Measurements from ENCODE around the gene PKNOX1. TPM values are rescaled to one million over a fixed set of nuclear protein-coding genes. Genes with fewer than 3 reads are reported as not detected.

The PKNOX1 gene
- total RNA-seq, 1 experiment from 2014 or later = 43.4 TPM

DNA sequence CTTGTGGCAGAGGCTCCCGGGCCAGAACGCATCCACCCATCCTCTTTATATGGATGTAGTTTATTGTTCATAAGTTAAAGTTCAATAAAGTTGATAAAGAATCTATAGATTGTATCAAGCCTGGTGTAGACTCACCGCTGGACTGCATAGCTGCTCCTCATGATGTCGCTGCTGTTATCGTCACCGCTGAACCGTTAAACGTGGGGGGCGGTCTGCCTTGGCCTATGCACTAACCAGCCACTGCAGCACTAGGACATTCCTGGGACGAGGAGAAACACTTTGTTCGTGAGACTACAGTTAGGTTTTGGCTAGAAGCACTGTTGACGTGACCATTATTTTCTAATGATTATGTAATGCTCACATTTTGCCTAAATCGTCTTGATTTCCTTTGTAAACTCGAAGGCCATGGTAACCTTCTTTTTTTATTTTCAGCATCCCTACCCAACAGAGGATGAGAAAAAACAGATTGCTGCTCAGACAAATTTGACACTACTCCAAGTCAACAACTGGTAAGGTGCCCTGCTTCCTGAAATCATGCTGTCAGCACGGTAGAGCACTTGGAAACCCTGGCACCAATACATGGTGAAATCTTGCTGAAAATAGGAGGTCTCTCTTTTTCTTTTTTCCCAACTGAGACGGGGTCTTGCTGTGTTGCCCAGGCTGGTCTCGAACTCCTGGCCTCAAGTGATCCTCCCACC lies 50.2 kb downstream of the PKNOX1 start:
- Histone ChIP-seq H3K23me2 (ENCODE audit: insufficient read length, low read depth, low read length, poor library complexity, severe bottlenecking) (no peaks in the 10 kb centered on the region), H3K9me3 (ENCODE audit: control insufficient read depth, low read depth, low read length) (no peaks in the 10 kb centered on the region), H3K18ac (ENCODE audit: insufficient read length, low read depth, low read length) (no peak overlapping the region), H3K4me1 (ENCODE audit: insufficient read depth, low read length) (no peaks in the 10 kb centered on the region; the same call in 1 of the 2 replicates), H3K14ac (ENCODE audit: insufficient read depth, low read length) (no peak overlapping the region), H2BK5ac (ENCODE audit: insufficient read length, low read length) (no peak overlapping the region), H2BK15ac (ENCODE audit: low read depth, low read length) (no peak overlapping the region), H2BK12ac (ENCODE audit: insufficient read length, low read depth, low read length) (no peak overlapping the region), H3K27me3 (ENCODE audit: insufficient read depth, low read length) (no peaks in the 10 kb centered on the region), H2AK5ac (ENCODE audit: insufficient read length, low read length) (no peak overlapping the region), H3K79me2 (ENCODE audit: insufficient read depth, low read length) (no peaks in the 10 kb centered on the region), H4K8ac (replicated peaks; ENCODE audit: insufficient read length, low read depth, low read length) (no peak overlapping the region), H3K27ac (ENCODE audit: insufficient read length, low read depth, low read length) (no peak overlapping the region), H4K20me1 (ENCODE audit: control insufficient read depth, insufficient read depth, insufficient read length) (no peaks in the 10 kb centered on the region), H4K91ac (ENCODE audit: insufficient read length, low read depth, low read length) (no peak overlapping the region), H2AFZ (ENCODE audit: low read length) (no peak overlapping the region), H3K4ac (ENCODE audit: low read depth, low read length) (no peak overlapping the region), H4K5ac (ENCODE audit: insufficient read length, low read depth, low read length) (no peak overlapping the region), H3K23ac (ENCODE audit: insufficient read length, low read depth, low read length) (no peak overlapping the region), H3K9ac (ENCODE audit: extremely low read depth, insufficient read length, low read length) (no peak overlapping the region), H3K79me1 (ENCODE audit: insufficient read depth, low read depth, low read length, poor library complexity, severe bottlenecking) (no peaks in the 10 kb centered on the region), H2BK20ac (ENCODE audit: low read depth, low read length, poor library complexity, severe bottlenecking) (no peak overlapping the region), H2BK120ac (ENCODE audit: low read depth, low read length, poor library complexity, severe bottlenecking) (no peak overlapping the region), H3K4me2 (ENCODE audit: insufficient read depth, insufficient read length, low read length) (no peak overlapping the region), H3K56ac (ENCODE audit: insufficient read length, low read depth, low read length) (no peak overlapping the region), H3T11ph (ENCODE audit: low read length) (no peak overlapping the region)
- Mint-ChIP-seq H3K9me3 (no peaks in the 10 kb centered on the region), H3K36me3 (ENCODE audit: insufficient read depth in 1 of 3, low read depth in 3 of 3) (peaks cover 17 to 91% (median 60%) of the 10 kb centered on the region in 3 experiments; a peak in 6 of 7 replicates), H3K27me3 (ENCODE audit: low read depth) (no peaks in the 10 kb centered on the region), H3K4me1 (peaks cover 3 to 4% of the 10 kb centered on the region in 2 experiments), H3K4me3 (no peak overlapping the region), H3K27ac (no peak overlapping the region)
- WGBS (ENCODE audit: extremely low coverage, insufficient read length, low lambda C conversion rate) = no CpG with 5 or more reads among the region's 17 CpGs
- TF ChIP-seq, protein P1, sequence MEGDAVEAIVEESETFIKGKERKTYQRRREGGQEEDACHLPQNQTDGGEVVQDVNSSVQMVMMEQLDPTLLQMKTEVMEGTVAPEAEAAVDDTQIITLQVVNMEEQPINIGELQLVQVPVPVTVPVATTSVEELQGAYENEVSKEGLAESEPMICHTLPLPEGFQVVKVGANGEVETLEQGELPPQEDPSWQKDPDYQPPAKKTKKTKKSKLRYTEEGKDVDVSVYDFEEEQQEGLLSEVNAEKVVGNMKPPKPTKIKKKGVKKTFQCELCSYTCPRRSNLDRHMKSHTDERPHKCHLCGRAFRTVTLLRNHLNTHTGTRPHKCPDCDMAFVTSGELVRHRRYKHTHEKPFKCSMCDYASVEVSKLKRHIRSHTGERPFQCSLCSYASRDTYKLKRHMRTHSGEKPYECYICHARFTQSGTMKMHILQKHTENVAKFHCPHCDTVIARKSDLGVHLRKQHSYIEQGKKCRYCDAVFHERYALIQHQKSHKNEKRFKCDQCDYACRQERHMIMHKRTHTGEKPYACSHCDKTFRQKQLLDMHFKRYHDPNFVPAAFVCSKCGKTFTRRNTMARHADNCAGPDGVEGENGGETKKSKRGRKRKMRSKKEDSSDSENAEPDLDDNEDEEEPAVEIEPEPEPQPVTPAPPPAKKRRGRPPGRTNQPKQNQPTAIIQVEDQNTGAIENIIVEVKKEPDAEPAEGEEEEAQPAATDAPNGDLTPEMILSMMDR (conservative IDR thresholded peaks at IDR 0.05) = no peak
- no peak for DNase-seq

Data from H9 (cell line).